GM23338 (cell line): Measurements from ENCODE around the gene NTM. TPM values are rescaled to one million over a fixed set of nuclear protein-coding genes. Genes with fewer than 3 reads are reported as not detected.

Experiments
- ATAC-seq: fragments of 200-7000 bp; cut with Tn5 transposase; 3 replicates; pipeline ENCODE4 v1.9.1; 2020
- DNase-seq: peaks from one replicate; pipeline ENCODE4 v3.0.0-alpha.2; 2015; ENCODE audit warnings: low spot score
- H2AFZ ChIP-seq: fragments of 200-600 bp; sonication (generic); 2 replicates; pipeline ENCODE4 v1.8.0; 2016; ENCODE audit warnings: antibody characterized with exemption, mild to moderate bottlenecking, moderate library complexity
- H3F3A ChIP-seq: fragments of 200-600 bp; sonication (generic); replicated peaks from 2 replicates; pipeline ENCODE4 v1.8.0; 2017; ENCODE audit warnings: antibody characterized with exemption, mixed run types, low read depth
- H3K27ac ChIP-seq: fragments of 200-600 bp; sonication (generic); 2 replicates; pipeline ENCODE4 v1.6.1; 2016; ENCODE audit warnings: low read depth
- H3K27me3 ChIP-seq: fragments of 200-600 bp; sonication (generic); 2 replicates; pipeline ENCODE4 v1.8.0; 2016; ENCODE audit warnings: mild to moderate bottlenecking, mixed run types, moderate library complexity; ENCODE audit not compliant: insufficient read depth
- H3K36me3 ChIP-seq: fragments of 200-600 bp; sonication (generic); 2 replicates; pipeline ENCODE4 v1.8.0; 2016; ENCODE audit warnings: mild to moderate bottlenecking; ENCODE audit not compliant: insufficient read depth
- H3K4me1 ChIP-seq: fragments of 200-600 bp; sonication (generic); 2 replicates; pipeline ENCODE4 v1.8.0; 2016; ENCODE audit warnings: mild to moderate bottlenecking, moderate library complexity; ENCODE audit not compliant: insufficient read depth
- H3K4me2 ChIP-seq: fragments of 200-600 bp; sonication (generic); 2 replicates; pipeline ENCODE4 v1.7.1; 2017; ENCODE audit warnings: mixed run types
- H3K4me3 ChIP-seq: fragments of 200-600 bp; sonication (generic); 2 replicates; pipeline ENCODE4 v1.6.1; 2016; ENCODE audit warnings: mixed run types
- H3K79me2 ChIP-seq: fragments of 200-600 bp; sonication (generic); replicated peaks from 2 replicates; pipeline ENCODE4 v1.8.0; 2017; ENCODE audit warnings: mild to moderate bottlenecking; ENCODE audit not compliant: insufficient read depth
- H3K9me2 ChIP-seq: fragments of 200-600 bp; sonication (generic); 2 replicates; pipeline ENCODE4 v1.8.0; 2017; ENCODE audit not compliant: insufficient read depth
- H4K20me1 ChIP-seq: fragments of 200-600 bp; sonication (generic); replicated peaks from 2 replicates; pipeline ENCODE4 v1.8.0; 2017; ENCODE audit warnings: mild to moderate bottlenecking; ENCODE audit not compliant: insufficient read depth
- H3K27ac Mint-ChIP-seq: 2 replicates; pipeline ENCODE4 v1.8.0; 2020; ENCODE audit warnings: inconsistent platforms, mild to moderate bottlenecking, moderate library complexity, mixed read lengths
- H3K27me3 Mint-ChIP-seq: 3 replicates; pipeline ENCODE4 v1.8.0; 2022; ENCODE audit warnings: low read depth, mild to moderate bottlenecking, moderate library complexity, mixed read lengths, inconsistent platforms; ENCODE audit not compliant: insufficient read depth, poor library complexity
- H3K36me3 Mint-ChIP-seq: 3 replicates; pipeline ENCODE4 v1.8.0; 2021; ENCODE audit warnings: low read depth, mild to moderate bottlenecking, inconsistent platforms, moderate library complexity, mixed read lengths
- H3K4me1 Mint-ChIP-seq: 3 replicates; pipeline ENCODE4 v1.8.0; 2020; ENCODE audit warnings: mild to moderate bottlenecking, inconsistent platforms, mixed read lengths
- H3K4me3 Mint-ChIP-seq: 3 replicates; pipeline ENCODE4 v1.8.0; 2021; ENCODE audit warnings: moderate library complexity, mild to moderate bottlenecking, inconsistent platforms, mixed read lengths
- H3K9me3 Mint-ChIP-seq: 3 replicates; pipeline ENCODE4 v1.8.0; 2020; ENCODE audit warnings: moderate library complexity, mild to moderate bottlenecking, inconsistent platforms, mixed read lengths
- CREB1 ChIP-seq: fragments of 250-450 bp; sonication (Bioruptor Pico); IDR thresholded peaks from 2 replicates; pipeline ENCODE4 v1.5.0; 2020; ENCODE audit warnings: low read depth, mild to moderate bottlenecking, moderate library complexity
- CTCF ChIP-seq, 2 experiments: fragments of 200-600 bp in 1 of 2; sonication (generic) in 1 of 2; conservative IDR thresholded peaks; 2 replicates each; pipeline versions ENCODE4 v1.5.1 to v1.6.1; 2016 to 2017; ENCODE audit warnings: antibody characterized with exemption in 2 of 2, low read depth in 2 of 2, mild to moderate bottlenecking in 2 of 2, moderate library complexity in 1 of 2
- ETS1 ChIP-seq: IDR thresholded peaks from 2 replicates; pipeline ENCODE4 v1.6.1; 2016; ENCODE audit warnings: antibody characterized with exemption
- EZH2 ChIP-seq: fragments of 200-600 bp; sonication (generic); IDR thresholded peaks from one replicate; pipeline ENCODE4 v1.8.0; 2017; ENCODE audit warnings: antibody characterized with exemption, mild to moderate bottlenecking, low read depth; ENCODE audit not compliant: unreplicated experiment
- EZH2phosphoT487 ChIP-seq: fragments of 200-600 bp; sonication (generic); IDR thresholded peaks from one replicate; pipeline ENCODE4 v1.8.1; 2018; ENCODE audit warnings: antibody characterized with exemption; ENCODE audit not compliant: unreplicated experiment
- JUNB ChIP-seq: IDR thresholded peaks from one replicate; pipeline ENCODE4 v1.6.1; 2016; ENCODE audit warnings: antibody characterized with exemption; ENCODE audit not compliant: unreplicated experiment
- NANOG ChIP-seq: IDR thresholded peaks from 2 replicates; pipeline ENCODE4 v1.6.1; 2016; ENCODE audit warnings: antibody characterized with exemption, borderline replicate concordance
- POLR2AphosphoS5 ChIP-seq: IDR thresholded peaks from 2 replicates; pipeline ENCODE4 v1.6.1; 2016; ENCODE audit warnings: antibody characterized with exemption, low read depth
- REST ChIP-seq: IDR thresholded peaks from one replicate; pipeline ENCODE4 v1.6.1; 2018; ENCODE audit warnings: antibody characterized with exemption; ENCODE audit not compliant: unreplicated experiment
- STAT1 ChIP-seq: IDR thresholded peaks from one replicate; pipeline ENCODE4 v1.6.1; 2016; ENCODE audit warnings: antibody characterized with exemption; ENCODE audit not compliant: unreplicated experiment
- ZNF114 ChIP-seq: fragments of 250-450 bp; sonication (Bioruptor Pico); IDR thresholded peaks from 2 replicates; pipeline ENCODE4 v1.5.0; 2020; ENCODE audit warnings: mild to moderate bottlenecking, moderate library complexity
- ZNF331 ChIP-seq: fragments of 250-450 bp; sonication (Bioruptor Pico); IDR thresholded peaks from 2 replicates; pipeline ENCODE4 v1.5.0; 2020; ENCODE audit warnings: low read depth, mild to moderate bottlenecking, moderate library complexity
- ZNF462 ChIP-seq: fragments of 250-450 bp; sonication (Bioruptor Pico); IDR thresholded peaks from 2 replicates; pipeline ENCODE4 v1.5.0; 2020; ENCODE audit warnings: mild to moderate bottlenecking, moderate library complexity
- polyA plus RNA-seq: library from polyadenylated mRNA; unstranded; fragments of >200 nt; fragmentation: Nextera tagmentation; extraction: Ambion mirVana; gene quantifications from 2 replicates; pipeline ENCODE4 v1.2.1, GENCODE V29; 2016
- total RNA-seq: library from RNA; depleted of rRNA; stranded (reverse); fragments of >200 nt; shearing (Covaris generic); gene quantifications from 2 replicates; pipeline ENCODE4 v1.2.3, GENCODE V29; 2014

The NTM gene
- total and polyA plus RNA-seq, 2 experiments from 2014 or later, result 10.6 to 14.6 TPM

GRCh38 chr11:131692961-131693360 is 322.5 kb downstream of the NTM start:
- no peaks in the 10 kb centered on the region for H4K20me1 ChIP-seq
- no peak overlapping the region for H3K27ac ChIP-seq
- H3K79me2 ChIP-seq, result no peaks in the 10 kb centered on the region
- no peaks in the 10 kb centered on the region for H3K36me3 Mint-ChIP-seq
- TF ChIP-seq ETS1 (no peak), EZH2 (no peak), REST (no peak), NANOG (no peak), JUNB (no peak), CTCF (conservative IDR thresholded peaks at IDR 0.05; ENCODE audit: low read depth in 2 of 2) (no peak), EZH2phosphoT487 (no peak), ZNF331 (CRISPR knock-in tag) (no peak), CREB1 (CRISPR knock-in tag) (no peak), POLR2AphosphoS5 (no peak), STAT1 (no peak), ZNF114 (CRISPR knock-in tag) (no peak), ZNF462 (CRISPR knock-in tag) (no peak)
- H3K27me3 ChIP-seq, result peaks cover 36% of the 10 kb centered on the region
- H3K4me1 ChIP-seq, result peaks cover 3% of the 10 kb centered on the region; the same call in 1 of the 2 replicates
- peaks cover 34% of the 10 kb centered on the region for H3K27me3 Mint-ChIP-seq
- no peak overlapping the region for H3K4me3 Mint-ChIP-seq
- peaks cover 7% of the 10 kb centered on the region for H3K4me1 Mint-ChIP-seq
- H3K4me3 ChIP-seq, result no peak overlapping the region
- ATAC-seq (no peak), DNase-seq (no peak)
- H3K36me3 ChIP-seq, result no peaks in the 10 kb centered on the region
- no peaks in the 10 kb centered on the region for H3K9me3 Mint-ChIP-seq
- no peaks in the 10 kb centered on the region for H3F3A ChIP-seq
- no peaks in the 10 kb centered on the region for H3K9me2 ChIP-seq
- H3K4me2 ChIP-seq, result no peak overlapping the region
- no peak overlapping the region for H2AFZ ChIP-seq
- H3K27ac Mint-ChIP-seq, result no peak overlapping the region
